Right kidney (tissue), 1 donor: Measurements from ENCODE around the gene FGF14.

Experiments
- DNase-seq: peaks from one replicate; pipeline ENCODE4 v3.0.0-alpha.2; 2016

FGF14 gene

GRCh38 chr13:101711307-101712025 lies 690.4 kb downstream of the FGF14 start:
- no peak for DNase-seq

GRCh38 chr13:101709952-101710351 lies 691.9 kb downstream of the FGF14 start:
- no peak for DNase-seq

GRCh38 chr13:101708115-101708514 lies 693.7 kb downstream of the FGF14 start:
- DNase-seq, result no peak

- DNase-seq, result no peak
Measured at GRCh38 chr13:101707659-101708058, 694.2 kb downstream of the FGF14 start.

GRCh38 chr13:101706651-101707050 lies 695.2 kb downstream of the FGF14 start:
- DNase-seq, result no peak

- no peak for DNase-seq
Measured at GRCh38 chr13:101703838-101704237, 698.0 kb downstream of the FGF14 start.

- no peak for DNase-seq
Measured at GRCh38 chr13:101703081-101703480, 698.8 kb downstream of the FGF14 start.

- no peak for DNase-seq
Measured at GRCh38 chr13:101700598-101700997, 701.2 kb downstream of the FGF14 start.

GRCh38 chr13:101698400-101698799 lies 703.4 kb downstream of the FGF14 start:
- no peak for DNase-seq

GRCh38 chr13:101697745-101698144 lies 704.1 kb downstream of the FGF14 start:
- no peak for DNase-seq

- no peak for DNase-seq
Measured at GRCh38 chr13:101695870-101696516, 705.9 kb downstream of the FGF14 start.

- DNase-seq, result no peak
Measured at GRCh38 chr13:101691341-101691860, 710.4 kb downstream of the FGF14 start.

- DNase-seq, result no peak
Measured at GRCh38 chr13:101690871-101691270, 711.0 kb downstream of the FGF14 start.

GRCh38 chr13:101686003-101686402 lies 715.8 kb downstream of the FGF14 start:
- no peak for DNase-seq

- no peak for DNase-seq
Measured at GRCh38 chr13:101681834-101682233, 720.0 kb downstream of the FGF14 start.

- no peak for DNase-seq
Measured at GRCh38 chr13:101673360-101674105, 728.3 kb downstream of the FGF14 start.

GRCh38 chr13:101661839-101662238 lies 740.0 kb downstream of the FGF14 start:
- DNase-seq, result no peak
